Measurements from ENCODE around the gene RETNLB.

GRCh38 chr3:108744762-108745161 is 12.4 kb downstream of the RETNLB start:
- TF ChIP-seq ZNF384 (IDR thresholded peaks at IDR 0.05): no peak
- TF ChIP-seq FOXA1 (IDR thresholded peaks at IDR 0.05): no peak
- no peak for TF ChIP-seq ELF4 (IDR thresholded peaks at IDR 0.05)
- TF ChIP-seq TARDBP (IDR thresholded peaks at IDR 0.05): no peak
- no peak for TF ChIP-seq NFRKB (IDR thresholded peaks at IDR 0.05)
- TF ChIP-seq SUZ12 (IDR thresholded peaks at IDR 0.05): no peak
